SH-SY5Y (cell line): ENCODE data around the gene RAMACL.

Experiments
- GATA2 ChIP-seq: IDR thresholded peaks from 2 replicates; pipeline ENCODE4 v1.6.1; 2011; ENCODE audit warnings: mild to moderate bottlenecking, low read depth, low read length
- GATA3 ChIP-seq: IDR thresholded peaks from 2 replicates; pipeline ENCODE4 v1.6.1; 2011; ENCODE audit warnings: low read depth, mild to moderate bottlenecking, low read length, moderate library complexity

- TF ChIP-seq GATA3, result no peak
- TF ChIP-seq GATA2, result no peak
These were observed 32.2 kb downstream of the RAMACL start for GRCh38 chr6:166554316-166554715.
